SK-N-SH (cell line): ENCODE results near the gene SHISA8.

ENCODE experiments used
- GABPA ChIP-seq: IDR thresholded peaks from 2 replicates; pipeline ENCODE4 v1.4.0; 2012; ENCODE audit warnings: low read depth, mild to moderate bottlenecking
- JUND ChIP-seq: IDR thresholded peaks from 2 replicates; pipeline ENCODE4 v1.4.0; 2012
- MXI1 ChIP-seq: IDR thresholded peaks from 2 replicates; pipeline ENCODE4 v1.6.1; 2012; ENCODE audit warnings: mild to moderate bottlenecking, low read depth, low read length, improper control_type of control experiment
- POLR2AphosphoS5 ChIP-seq: IDR thresholded peaks from 2 replicates; pipeline ENCODE4 v1.6.1; 2012; ENCODE audit warnings: low read depth, low read length
- RAD21 ChIP-seq: IDR thresholded peaks from 2 replicates; pipeline ENCODE4 v1.6.1; 2012; ENCODE audit warnings: mild to moderate bottlenecking, low read length
- SIN3A ChIP-seq: IDR thresholded peaks from 2 replicates; pipeline ENCODE4 v1.6.1; 2012; ENCODE audit warnings: low read depth, mild to moderate bottlenecking, low read length, moderate library complexity, borderline replicate concordance
- TAF1 ChIP-seq: IDR thresholded peaks from 2 replicates; pipeline ENCODE4 v1.6.1; 2012; ENCODE audit warnings: low read depth, mild to moderate bottlenecking, low read length, moderate library complexity, borderline replicate concordance
- TF ChIP-seq, protein P1 (sequence below): fragments of 200-600 bp; sonication (generic); IDR thresholded peaks from 2 replicates; pipeline ENCODE4 v1.6.1; 2017; ENCODE audit warnings: antibody characterized with exemption, mild to moderate bottlenecking, moderate library complexity
- TF ChIP-seq, protein P2 (sequence below): IDR thresholded peaks from 2 replicates; pipeline ENCODE4 v1.6.1; 2012; ENCODE audit warnings: mild to moderate bottlenecking, low read depth, low read length, moderate library complexity
- TF ChIP-seq, protein P3 (sequence below): IDR thresholded peaks from 2 replicates; pipeline ENCODE4 v1.4.0; 2012; ENCODE audit warnings: low read depth, borderline replicate concordance
- TF ChIP-seq, protein P4 (sequence below): IDR thresholded peaks from 2 replicates; pipeline ENCODE4 v1.4.0; 2012; ENCODE audit warnings: low read depth
- TF ChIP-seq, protein P5 (sequence below): fragments of 150-350 bp; IDR thresholded peaks from 2 replicates; pipeline ENCODE4 v1.6.1; 2017; ENCODE audit warnings: antibody characterized with exemption, low read length, low read depth, borderline replicate concordance
- TF ChIP-seq, protein P6 (sequence below): IDR thresholded peaks from 2 replicates; pipeline ENCODE4 v1.4.0; 2012; ENCODE audit warnings: low read depth, borderline replicate concordance

DNA sequence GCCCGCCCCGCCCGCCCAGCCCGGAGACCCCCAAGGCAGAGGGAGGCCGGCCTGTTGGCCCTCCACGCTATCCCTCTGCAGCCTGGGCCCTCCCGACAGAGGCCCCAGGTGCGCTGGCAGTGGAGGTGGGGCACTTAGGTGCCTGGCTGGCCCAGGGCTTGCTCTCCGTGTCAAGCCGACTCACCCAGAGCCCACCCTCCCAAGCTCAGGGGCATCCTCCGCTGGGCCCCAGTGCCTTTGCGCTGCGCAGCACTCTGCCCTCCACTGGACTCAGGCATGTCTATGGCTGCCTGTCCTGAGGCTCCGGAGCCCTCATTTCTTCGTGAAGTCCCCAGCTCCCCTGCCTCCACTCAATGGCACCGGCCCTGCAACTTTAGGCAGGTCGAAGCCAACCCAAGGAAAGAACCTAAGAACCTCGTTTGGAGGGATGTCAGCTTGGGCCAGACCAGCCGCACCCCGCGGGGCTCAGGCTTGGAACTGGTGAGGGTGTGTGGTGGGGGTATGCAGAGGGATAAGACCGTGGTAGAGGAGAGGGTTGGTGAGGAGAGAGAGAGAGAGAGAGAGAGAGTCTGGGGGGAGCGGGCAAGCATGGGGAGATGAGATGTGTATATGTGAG is 43.2 kb upstream of the SHISA8 start:
- TF ChIP-seq, protein P1, sequence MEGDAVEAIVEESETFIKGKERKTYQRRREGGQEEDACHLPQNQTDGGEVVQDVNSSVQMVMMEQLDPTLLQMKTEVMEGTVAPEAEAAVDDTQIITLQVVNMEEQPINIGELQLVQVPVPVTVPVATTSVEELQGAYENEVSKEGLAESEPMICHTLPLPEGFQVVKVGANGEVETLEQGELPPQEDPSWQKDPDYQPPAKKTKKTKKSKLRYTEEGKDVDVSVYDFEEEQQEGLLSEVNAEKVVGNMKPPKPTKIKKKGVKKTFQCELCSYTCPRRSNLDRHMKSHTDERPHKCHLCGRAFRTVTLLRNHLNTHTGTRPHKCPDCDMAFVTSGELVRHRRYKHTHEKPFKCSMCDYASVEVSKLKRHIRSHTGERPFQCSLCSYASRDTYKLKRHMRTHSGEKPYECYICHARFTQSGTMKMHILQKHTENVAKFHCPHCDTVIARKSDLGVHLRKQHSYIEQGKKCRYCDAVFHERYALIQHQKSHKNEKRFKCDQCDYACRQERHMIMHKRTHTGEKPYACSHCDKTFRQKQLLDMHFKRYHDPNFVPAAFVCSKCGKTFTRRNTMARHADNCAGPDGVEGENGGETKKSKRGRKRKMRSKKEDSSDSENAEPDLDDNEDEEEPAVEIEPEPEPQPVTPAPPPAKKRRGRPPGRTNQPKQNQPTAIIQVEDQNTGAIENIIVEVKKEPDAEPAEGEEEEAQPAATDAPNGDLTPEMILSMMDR: no peak
- TF ChIP-seq, protein P2, sequence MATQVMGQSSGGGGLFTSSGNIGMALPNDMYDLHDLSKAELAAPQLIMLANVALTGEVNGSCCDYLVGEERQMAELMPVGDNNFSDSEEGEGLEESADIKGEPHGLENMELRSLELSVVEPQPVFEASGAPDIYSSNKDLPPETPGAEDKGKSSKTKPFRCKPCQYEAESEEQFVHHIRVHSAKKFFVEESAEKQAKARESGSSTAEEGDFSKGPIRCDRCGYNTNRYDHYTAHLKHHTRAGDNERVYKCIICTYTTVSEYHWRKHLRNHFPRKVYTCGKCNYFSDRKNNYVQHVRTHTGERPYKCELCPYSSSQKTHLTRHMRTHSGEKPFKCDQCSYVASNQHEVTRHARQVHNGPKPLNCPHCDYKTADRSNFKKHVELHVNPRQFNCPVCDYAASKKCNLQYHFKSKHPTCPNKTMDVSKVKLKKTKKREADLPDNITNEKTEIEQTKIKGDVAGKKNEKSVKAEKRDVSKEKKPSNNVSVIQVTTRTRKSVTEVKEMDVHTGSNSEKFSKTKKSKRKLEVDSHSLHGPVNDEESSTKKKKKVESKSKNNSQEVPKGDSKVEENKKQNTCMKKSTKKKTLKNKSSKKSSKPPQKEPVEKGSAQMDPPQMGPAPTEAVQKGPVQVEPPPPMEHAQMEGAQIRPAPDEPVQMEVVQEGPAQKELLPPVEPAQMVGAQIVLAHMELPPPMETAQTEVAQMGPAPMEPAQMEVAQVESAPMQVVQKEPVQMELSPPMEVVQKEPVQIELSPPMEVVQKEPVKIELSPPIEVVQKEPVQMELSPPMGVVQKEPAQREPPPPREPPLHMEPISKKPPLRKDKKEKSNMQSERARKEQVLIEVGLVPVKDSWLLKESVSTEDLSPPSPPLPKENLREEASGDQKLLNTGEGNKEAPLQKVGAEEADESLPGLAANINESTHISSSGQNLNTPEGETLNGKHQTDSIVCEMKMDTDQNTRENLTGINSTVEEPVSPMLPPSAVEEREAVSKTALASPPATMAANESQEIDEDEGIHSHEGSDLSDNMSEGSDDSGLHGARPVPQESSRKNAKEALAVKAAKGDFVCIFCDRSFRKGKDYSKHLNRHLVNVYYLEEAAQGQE: no peak
- TF ChIP-seq, protein P3, sequence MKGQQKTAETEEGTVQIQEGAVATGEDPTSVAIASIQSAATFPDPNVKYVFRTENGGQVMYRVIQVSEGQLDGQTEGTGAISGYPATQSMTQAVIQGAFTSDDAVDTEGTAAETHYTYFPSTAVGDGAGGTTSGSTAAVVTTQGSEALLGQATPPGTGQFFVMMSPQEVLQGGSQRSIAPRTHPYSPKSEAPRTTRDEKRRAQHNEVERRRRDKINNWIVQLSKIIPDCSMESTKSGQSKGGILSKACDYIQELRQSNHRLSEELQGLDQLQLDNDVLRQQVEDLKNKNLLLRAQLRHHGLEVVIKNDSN: no peak
- TF ChIP-seq RAD21 (no peak), JUND (no peak), GABPA (no peak), SIN3A (no peak), TAF1 (no peak), MXI1 (no peak), POLR2AphosphoS5 (no peak)
- TF ChIP-seq, protein P4, sequence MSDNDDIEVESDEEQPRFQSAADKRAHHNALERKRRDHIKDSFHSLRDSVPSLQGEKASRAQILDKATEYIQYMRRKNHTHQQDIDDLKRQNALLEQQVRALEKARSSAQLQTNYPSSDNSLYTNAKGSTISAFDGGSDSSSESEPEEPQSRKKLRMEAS: no peak
- TF ChIP-seq, protein P5, sequence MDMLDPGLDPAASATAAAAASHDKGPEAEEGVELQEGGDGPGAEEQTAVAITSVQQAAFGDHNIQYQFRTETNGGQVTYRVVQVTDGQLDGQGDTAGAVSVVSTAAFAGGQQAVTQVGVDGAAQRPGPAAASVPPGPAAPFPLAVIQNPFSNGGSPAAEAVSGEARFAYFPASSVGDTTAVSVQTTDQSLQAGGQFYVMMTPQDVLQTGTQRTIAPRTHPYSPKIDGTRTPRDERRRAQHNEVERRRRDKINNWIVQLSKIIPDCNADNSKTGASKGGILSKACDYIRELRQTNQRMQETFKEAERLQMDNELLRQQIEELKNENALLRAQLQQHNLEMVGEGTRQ: no peak
- TF ChIP-seq, protein P6, sequence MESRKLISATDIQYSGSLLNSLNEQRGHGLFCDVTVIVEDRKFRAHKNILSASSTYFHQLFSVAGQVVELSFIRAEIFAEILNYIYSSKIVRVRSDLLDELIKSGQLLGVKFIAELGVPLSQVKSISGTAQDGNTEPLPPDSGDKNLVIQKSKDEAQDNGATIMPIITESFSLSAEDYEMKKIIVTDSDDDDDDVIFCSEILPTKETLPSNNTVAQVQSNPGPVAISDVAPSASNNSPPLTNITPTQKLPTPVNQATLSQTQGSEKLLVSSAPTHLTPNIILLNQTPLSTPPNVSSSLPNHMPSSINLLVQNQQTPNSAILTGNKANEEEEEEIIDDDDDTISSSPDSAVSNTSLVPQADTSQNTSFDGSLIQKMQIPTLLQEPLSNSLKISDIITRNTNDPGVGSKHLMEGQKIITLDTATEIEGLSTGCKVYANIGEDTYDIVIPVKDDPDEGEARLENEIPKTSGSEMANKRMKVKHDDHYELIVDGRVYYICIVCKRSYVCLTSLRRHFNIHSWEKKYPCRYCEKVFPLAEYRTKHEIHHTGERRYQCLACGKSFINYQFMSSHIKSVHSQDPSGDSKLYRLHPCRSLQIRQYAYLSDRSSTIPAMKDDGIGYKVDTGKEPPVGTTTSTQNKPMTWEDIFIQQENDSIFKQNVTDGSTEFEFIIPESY: no peak
